GM12864 (cell line): Measurements from ENCODE around the gene MEIKIN.
"Not testable (repeated sequence)": the region's sequence is repeated elsewhere in the genome, so short reads cannot be mapped to it uniquely, and the experiment has no call there.

Experiments
- DNase-seq: peaks from one replicate; pipeline ENCODE4 v3.0.0-alpha.2; 2011; ENCODE audit warnings: low read depth
- H3K4me3 ChIP-seq: 2 replicates; pipeline ENCODE4 v1.5.1; 2011; ENCODE audit warnings: mild to moderate bottlenecking, low read depth, low read length, control low read depth
- TF ChIP-seq, protein P1 (sequence below): IDR thresholded peaks from 2 replicates; pipeline ENCODE4 v1.5.1; 2011; ENCODE audit warnings: low read depth, mild to moderate bottlenecking, moderate library complexity, low read length, control low read depth, inconsistent platforms; ENCODE audit errors: missing control alignments

Gene MEIKIN

DNA sequence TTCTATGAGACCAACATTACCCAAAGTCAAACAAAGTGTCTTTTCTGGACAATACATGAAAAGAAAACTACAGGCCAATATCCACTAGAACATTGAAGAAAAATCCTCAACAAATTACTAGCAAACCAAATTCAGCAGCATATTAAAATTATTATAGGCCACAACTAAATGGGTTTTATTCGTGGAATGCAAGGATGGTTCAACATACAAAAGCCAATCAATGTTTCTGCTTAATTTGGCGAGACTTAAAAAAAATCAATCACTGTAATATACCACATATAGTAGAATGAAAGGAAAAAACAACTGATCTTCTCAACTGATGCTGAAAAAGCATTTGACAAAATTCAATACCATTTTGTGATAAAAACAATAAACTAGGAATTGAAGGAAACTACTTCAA is 96.8 kb downstream of the MEIKIN start:
- no peak overlapping the region for H3K4me3 ChIP-seq
- TF ChIP-seq, protein P1, sequence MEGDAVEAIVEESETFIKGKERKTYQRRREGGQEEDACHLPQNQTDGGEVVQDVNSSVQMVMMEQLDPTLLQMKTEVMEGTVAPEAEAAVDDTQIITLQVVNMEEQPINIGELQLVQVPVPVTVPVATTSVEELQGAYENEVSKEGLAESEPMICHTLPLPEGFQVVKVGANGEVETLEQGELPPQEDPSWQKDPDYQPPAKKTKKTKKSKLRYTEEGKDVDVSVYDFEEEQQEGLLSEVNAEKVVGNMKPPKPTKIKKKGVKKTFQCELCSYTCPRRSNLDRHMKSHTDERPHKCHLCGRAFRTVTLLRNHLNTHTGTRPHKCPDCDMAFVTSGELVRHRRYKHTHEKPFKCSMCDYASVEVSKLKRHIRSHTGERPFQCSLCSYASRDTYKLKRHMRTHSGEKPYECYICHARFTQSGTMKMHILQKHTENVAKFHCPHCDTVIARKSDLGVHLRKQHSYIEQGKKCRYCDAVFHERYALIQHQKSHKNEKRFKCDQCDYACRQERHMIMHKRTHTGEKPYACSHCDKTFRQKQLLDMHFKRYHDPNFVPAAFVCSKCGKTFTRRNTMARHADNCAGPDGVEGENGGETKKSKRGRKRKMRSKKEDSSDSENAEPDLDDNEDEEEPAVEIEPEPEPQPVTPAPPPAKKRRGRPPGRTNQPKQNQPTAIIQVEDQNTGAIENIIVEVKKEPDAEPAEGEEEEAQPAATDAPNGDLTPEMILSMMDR: no peak
- no peak for DNase-seq

DNA sequence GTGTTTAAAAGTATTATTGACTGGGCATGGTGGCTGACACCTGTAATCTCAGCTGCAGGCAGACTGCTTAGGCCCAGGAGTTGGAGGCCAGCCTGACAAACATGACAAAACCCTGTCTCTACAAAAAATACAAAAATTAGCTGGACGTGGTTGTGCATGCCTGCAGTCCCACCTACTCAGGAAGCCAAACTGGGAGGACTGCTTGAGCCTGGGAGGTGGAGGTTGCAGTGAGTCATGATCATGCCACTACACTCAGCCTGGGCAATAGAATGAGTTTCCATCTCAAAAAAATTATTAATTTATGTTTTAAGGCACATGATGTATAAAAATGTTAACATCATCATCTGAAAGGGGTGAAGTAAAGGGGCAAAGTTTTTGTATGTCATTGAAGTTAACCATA is 98.9 kb downstream of the MEIKIN start:
- DNase-seq: no peak
- no peak overlapping the region for H3K4me3 ChIP-seq
- TF ChIP-seq, protein P1: no peak

DNA sequence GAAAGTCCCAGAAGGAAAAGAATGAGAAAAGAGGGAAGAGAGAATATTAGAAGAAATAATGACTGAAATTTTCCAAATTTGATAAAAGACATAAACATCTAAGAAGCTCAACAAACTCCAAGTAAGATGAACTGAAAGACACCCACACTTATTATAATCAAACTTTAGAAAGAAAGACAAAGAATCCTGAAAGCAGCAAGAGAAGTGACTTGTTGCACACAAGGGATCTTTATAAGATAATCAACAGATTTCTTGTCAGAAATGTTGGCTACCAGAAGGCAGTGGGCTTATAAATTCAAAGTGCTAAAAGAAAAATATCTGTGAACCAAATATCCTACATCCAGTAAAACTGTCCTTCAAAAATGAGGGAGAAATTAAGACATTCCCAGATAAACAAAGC is 99.6 kb downstream of the MEIKIN start:
- DNase-seq: no peak
- TF ChIP-seq, protein P1: no peak

DNA sequence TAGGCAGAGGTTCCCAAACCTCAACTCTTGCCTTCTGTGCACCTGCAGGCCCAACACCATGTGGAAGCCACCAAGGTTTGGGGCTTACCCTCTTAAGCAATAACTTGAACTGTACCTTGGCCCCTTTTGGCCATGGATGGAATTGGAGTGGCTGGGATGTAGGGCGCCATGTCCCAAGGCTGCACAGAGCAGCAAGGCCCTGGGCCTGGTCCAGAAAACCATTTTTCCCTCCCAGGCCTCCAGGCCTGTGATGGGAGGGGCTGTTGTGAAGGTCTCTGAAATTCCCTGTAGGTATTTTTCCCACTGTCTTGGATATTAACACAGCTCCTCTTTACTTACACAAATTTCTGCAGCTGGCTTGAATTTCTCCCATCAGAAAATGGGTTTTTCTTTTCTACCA is 102.5 kb downstream of the MEIKIN start:
- DNase-seq, H3K4me3 ChIP-seq: not testable (repeated sequence)

More for the DNA sequence above, 99.6 kb downstream of the MEIKIN start:
- no peak overlapping the region for H3K4me3 ChIP-seq

DNA sequence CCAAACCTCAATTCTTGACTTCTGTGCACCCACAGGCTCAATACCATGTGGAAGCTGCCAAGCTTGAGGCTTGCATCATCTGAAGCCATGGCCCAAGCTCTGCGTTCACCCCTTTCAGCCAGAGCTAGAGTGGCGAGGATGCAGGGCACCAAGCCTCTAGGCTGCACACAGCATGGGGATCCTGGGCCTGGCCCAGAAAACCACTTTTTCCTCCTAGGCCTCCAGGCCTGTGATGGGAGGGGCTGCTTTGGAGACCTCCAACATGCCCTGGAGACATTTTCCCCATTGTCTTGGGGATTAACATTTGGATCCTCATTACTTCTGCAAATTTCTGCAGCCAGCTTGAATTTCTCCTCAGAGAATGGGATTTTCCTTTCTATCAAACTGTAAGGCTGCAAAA is 112.8 kb downstream of the MEIKIN start:
- not testable (repeated sequence) for H3K4me3 ChIP-seq, DNase-seq

DNA sequence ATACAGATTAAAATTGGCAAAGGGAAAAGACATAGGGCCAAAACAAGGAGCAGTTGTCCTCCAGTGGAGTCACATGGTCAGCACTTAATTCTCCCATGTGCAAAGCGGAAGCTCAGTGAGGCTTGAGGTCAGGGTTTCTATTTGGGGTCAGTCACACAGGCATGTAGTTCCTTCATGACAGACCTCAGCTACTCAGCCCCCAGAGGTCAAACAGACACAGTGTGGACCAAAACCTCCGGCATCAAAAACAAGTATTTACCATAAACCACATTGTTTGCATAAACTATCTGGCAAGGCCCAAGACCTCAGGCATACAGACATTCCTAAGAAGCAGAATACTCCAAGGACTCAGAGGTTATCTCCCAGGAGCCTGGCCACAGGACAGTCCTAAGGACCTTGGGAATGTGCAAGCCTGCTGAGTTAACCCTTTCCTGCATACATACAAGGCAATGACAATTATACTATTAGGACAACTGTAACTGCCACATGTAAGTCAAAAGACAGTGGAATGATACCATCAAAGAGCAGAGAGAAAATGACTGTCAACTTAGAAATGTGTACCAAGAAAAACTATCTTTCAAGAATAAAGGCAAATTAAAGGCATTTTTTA is 120.0 kb downstream of the MEIKIN start:
- TF ChIP-seq, protein P1: no peak
- peak; percentile 55 for DNase-seq
- no peak overlapping the region for H3K4me3 ChIP-seq

DNA sequence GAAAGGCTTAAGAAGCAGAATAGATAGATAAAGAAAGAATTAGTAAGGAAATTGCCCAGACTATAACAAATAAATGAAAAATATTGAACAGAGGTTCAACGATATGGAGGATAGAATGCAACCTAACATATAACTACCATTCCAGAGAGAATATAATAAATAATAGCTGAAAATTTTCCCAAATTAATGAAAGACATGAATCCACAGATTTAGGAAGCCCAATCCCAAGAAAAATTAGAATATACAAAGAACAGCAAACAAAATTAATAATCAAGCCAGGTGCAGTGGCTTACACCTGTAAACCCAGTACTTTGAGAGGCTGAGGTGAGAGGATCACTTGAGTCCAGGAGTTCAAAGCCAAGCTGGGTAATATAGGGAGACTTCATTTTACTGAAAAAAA is 120.8 kb downstream of the MEIKIN start:
- TF ChIP-seq, protein P1: no peak
- H3K4me3 ChIP-seq: no peak overlapping the region
- no peak for DNase-seq

DNA sequence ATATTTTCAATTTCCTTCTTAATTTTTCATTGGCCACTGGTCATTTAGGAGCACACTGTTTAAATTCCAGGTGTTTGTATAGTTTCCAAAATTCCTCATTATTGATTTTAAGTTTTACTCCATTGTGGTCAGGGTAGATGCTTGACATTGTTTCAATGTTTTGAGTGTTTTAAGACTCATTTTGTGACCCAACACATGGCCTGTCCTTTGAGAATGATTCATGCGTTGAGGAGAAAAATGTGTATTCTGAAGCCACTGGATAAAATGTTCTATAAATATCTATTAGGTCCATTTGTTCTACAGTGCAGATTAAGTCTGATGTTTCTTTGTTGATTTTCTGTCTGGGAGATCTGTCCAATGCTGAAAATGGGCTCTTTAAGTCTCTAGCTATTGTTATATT is 124.2 kb downstream of the MEIKIN start:
- no peak for DNase-seq
- H3K4me3 ChIP-seq: no peak overlapping the region
- TF ChIP-seq, protein P1: no peak
